K562 (cell line): ENCODE data around the gene IQCE. TPM values are rescaled to one million over a fixed set of nuclear protein-coding genes. Genes with fewer than 3 reads are reported as not detected.

Experiments used
- ATAC-seq: fragments of 200-7000 bp; cut with Tn5 transposase; 3 replicates; pipeline ENCODE4 v1.9.1; 2020; ENCODE audit warnings: moderate library complexity
- BruUV-seq: library from RNA; stranded (reverse); fragments of 400-500 nt; replicated peaks from 2 replicates; lab custom pipeline; 2021; lab: Mats Ljungman, UMichigan
- CTCF ChIA-PET: fragments of 300-600 bp; formaldehyde crosslinking; extraction: SDS; loops from one replicate; lab custom pipeline; 2021; ENCODE audit warnings: low intra/inter-chr PET ratio; lab: Yijun Ruan, JAX
- POLR2A ChIA-PET: fragments of 300-600, 350-650 bp; sonication (Branson Sonifier 250); formaldehyde crosslinking; extraction: SDS; loops from one replicate; lab custom pipeline; 2021; ENCODE audit warnings: antibody characterized with exemption, inconsistent platforms; lab: Yijun Ruan, JAX
- DNase-seq, 4 experiments: peaks; one replicate each; pipeline versions ENCODE4 v3.0.0 to v3.0.0-alpha.2; 2011 to 2018; ENCODE audit warnings: low spot score in 3 of 4, mixed read lengths in 3 of 4; ENCODE audit errors: extremely low read depth in 1 of 4
- FAIRE-seq: peaks from 2 replicates; lab custom pipeline; 2011; peaks lifted over from hg19 to GRCh38; lab: Jason Lieb, UNC
- H2AFZ ChIP-seq: 2 replicates; pipeline ENCODE4 v1.6.0; 2011; ENCODE audit warnings: low read depth, low read length, control low read depth, inconsistent platforms
- H3K27ac ChIP-seq: fragments of 200-600 bp; 3 replicates; pipeline ENCODE4 v1.8.0; 2011; ENCODE audit warnings: low read depth, mild to moderate bottlenecking, control low read depth, inconsistent platforms, low read length, moderate library complexity, mixed read lengths; ENCODE audit errors: extremely low read depth
- H3K27me3 ChIP-seq, 2 experiments: fragments of 300-600 bp in 1 of 2; 2 replicates in 1 of 2; 3 replicates in 1 of 2; pipeline versions ENCODE4 v1.6.0 to v1.8.0; 2011; ENCODE audit warnings: inconsistent platforms in 2 of 2, low read length in 2 of 2, mild to moderate bottlenecking in 1 of 2, mixed read lengths in 1 of 2, moderate library complexity in 1 of 2; ENCODE audit not compliant: control insufficient read depth in 2 of 2, insufficient read depth in 2 of 2
- H3K36me3 ChIP-seq: fragments of 300-600 bp; 3 replicates; pipeline ENCODE4 v1.8.0; 2011; ENCODE audit warnings: mild to moderate bottlenecking, low read length, inconsistent platforms; ENCODE audit not compliant: control insufficient read depth, insufficient read depth
- H3K4me1 ChIP-seq, 2 experiments: fragments of 200-600 bp in 1 of 2; replicated peaks in 1 of 2; 2 replicates in 1 of 2; 3 replicates in 1 of 2; pipeline versions ENCODE4 v1.5.1 to v1.8.0; 2011; ENCODE audit warnings: inconsistent platforms in 2 of 2, low read length in 2 of 2, mild to moderate bottlenecking in 1 of 2, mixed read lengths in 1 of 2, moderate library complexity in 1 of 2; ENCODE audit not compliant: control insufficient read depth in 2 of 2, insufficient read depth in 2 of 2
- H3K4me2 ChIP-seq: 2 replicates; pipeline ENCODE4 v1.6.1; 2011; ENCODE audit warnings: low read length, control low read depth, inconsistent platforms, mixed read lengths; ENCODE audit not compliant: insufficient read depth
- H3K4me3 ChIP-seq: fragments of 200-600 bp; sonication (generic), shearing (Covaris generic); 2 replicates; pipeline ENCODE4 v1.5.1; 2016; ENCODE audit warnings: control low read depth, inconsistent platforms
- H3K79me2 ChIP-seq: fragments of 200-600 bp; 3 replicates; pipeline ENCODE4 v1.8.0; 2011; ENCODE audit warnings: low read length, inconsistent platforms; ENCODE audit not compliant: control insufficient read depth, insufficient read depth
- H3K9ac ChIP-seq, 2 experiments: 2 replicates each; pipeline versions ENCODE4 v1.6.0 to v1.6.1; 2011; ENCODE audit warnings: low read depth in 2 of 2, low read length in 2 of 2, control low read depth in 1 of 2, inconsistent platforms in 1 of 2, mild to moderate bottlenecking in 1 of 2, mixed read lengths in 1 of 2; ENCODE audit not compliant: insufficient read depth in 1 of 2
- H3K9me1 ChIP-seq: one replicate; pipeline ENCODE4 v1.6.0; 2011; ENCODE audit warnings: inconsistent platforms, mild to moderate bottlenecking, low read length, moderate library complexity; ENCODE audit not compliant: control insufficient read depth, insufficient read depth
- H3K9me3 ChIP-seq: replicated peaks from 2 replicates; pipeline ENCODE4 v1.5.1; 2011; ENCODE audit warnings: low read depth, low read length, inconsistent platforms; ENCODE audit not compliant: control insufficient read depth, insufficient read depth
- H4K20me1 ChIP-seq: replicated peaks from 2 replicates; pipeline ENCODE4 v1.6.1; 2011; ENCODE audit warnings: low read length, inconsistent platforms, mixed read lengths; ENCODE audit not compliant: control insufficient read depth, insufficient read depth
- BHLHE40 ChIP-seq: IDR thresholded peaks from 2 replicates; pipeline ENCODE4 v1.6.1; 2011; ENCODE audit warnings: low read length, improper control_type of control experiment
- CBX2 ChIP-seq: fragments of 200-600 bp; sonication (generic); IDR thresholded peaks from one replicate; pipeline ENCODE4 v1.6.1; 2012; ENCODE audit warnings: mild to moderate bottlenecking, low read length, inconsistent platforms; ENCODE audit not compliant: insufficient read depth, poor library complexity, severe bottlenecking
- CEBPB ChIP-seq: fragments of 450-650 bp; IDR thresholded peaks from 2 replicates; pipeline ENCODE4 v1.6.1; 2016; ENCODE audit warnings: missing genetic modification characterization, missing compliant biosample characterization
- ETS2 ChIP-seq: IDR thresholded peaks from 2 replicates; pipeline ENCODE4 v1.6.1; 2016; ENCODE audit warnings: borderline replicate concordance, missing genetic modification characterization, mild to moderate bottlenecking, moderate library complexity, missing compliant biosample characterization; ENCODE audit not compliant: poor library complexity, severe bottlenecking
- NCOA1 ChIP-seq: fragments of 450-650 bp; IDR thresholded peaks from 2 replicates; pipeline ENCODE4 v1.6.1; 2016; ENCODE audit warnings: low read depth
- RB1 ChIP-seq: fragments of 450-650 bp; IDR thresholded peaks from 2 replicates; pipeline ENCODE4 v1.6.1; 2017; ENCODE audit warnings: low read depth, mild to moderate bottlenecking
- RUNX1 ChIP-seq: sonication (generic); IDR thresholded peaks from 2 replicates; pipeline ENCODE4 v1.6.1; 2016; ENCODE audit warnings: antibody characterized with exemption, low read depth
- SIRT6 ChIP-seq: IDR thresholded peaks from one replicate; pipeline ENCODE4 v1.6.1; 2012; ENCODE audit warnings: low read depth, mild to moderate bottlenecking, control low read depth, inconsistent platforms, low read length, moderate library complexity
- SLC30A9 ChIP-seq: fragments of 250-450 bp; sonication (Bioruptor Pico); IDR thresholded peaks from 2 replicates; pipeline ENCODE4 v1.8.0; 2022; ENCODE audit warnings: mild to moderate bottlenecking, moderate library complexity
- SMAD1 ChIP-seq: fragments of 150-350 bp; IDR thresholded peaks from 2 replicates; pipeline ENCODE4 v1.6.1; 2014; ENCODE audit warnings: low read length, low read depth; ENCODE audit not compliant: partially characterized antibody
- ZC3H11A ChIP-seq: IDR thresholded peaks from 2 replicates; pipeline ENCODE4 v1.6.1; 2012; ENCODE audit warnings: low read depth, low read length, improper control_type of control experiment
- ZC3H8 ChIP-seq: fragments of 450-650 bp; IDR thresholded peaks from 2 replicates; pipeline ENCODE4 v1.6.1; 2017
- ZNF408 ChIP-seq: fragments of 250-450 bp; sonication (Bioruptor Pico); IDR thresholded peaks from 2 replicates; pipeline ENCODE4 v1.4.0; 2020; ENCODE audit warnings: low read depth, mild to moderate bottlenecking, moderate library complexity
- ZNF609 ChIP-seq: sonication (generic); formaldehyde crosslinking; IDR thresholded peaks from 2 replicates; pipeline ENCODE4 v1.8.1; 2023; ENCODE audit warnings: missing genetic modification reagents, mild to moderate bottlenecking, borderline replicate concordance
- WGBS: fragments of 100-300 bp; shearing (Covaris generic); methylation state at CpG from one replicate; pipeline ENCODE4 v1.1.6; 2016; ENCODE audit warnings: low coverage, mixed read lengths; ENCODE audit not compliant: insufficient coverage; ENCODE audit errors: missing lambda C conversion rate; 5-methylcytosine and 5-hydroxymethylcytosine counted together
- in situ Hi-C: fragments of 300-500 bp; cut with MboI; formaldehyde crosslinking; loops from 4 replicates; pipeline ENCODE4 v1.15.0; 2018; ENCODE audit warnings: inconsistent platforms, mixed read lengths
- intact Hi-C: fragments of 100-400 bp; cut with micrococcal nuclease; formaldehyde crosslinking; loops from 2 replicates; pipeline ENCODE4 v1.14.2; 2022
- polyA plus RNA-seq, 8 experiments: library from polyadenylated mRNA; depleted of rRNA in 4 of 8; stranded (reverse) in 5 of 8; unstranded in 3 of 8; fragments of >200 nt; fragmentation: Nextera tagmentation in 2 of 8; fragmentation: Illumina TruSeq in 1 of 8; extraction: Ambion mirVana in 2 of 8; extraction: Trizol in 1 of 8; gene quantifications; 2 replicates each; pipeline versions ENCODE4 v1.2.1 to v1.2.3, GENCODE V29; 2011 to 2014; ENCODE audit warnings: inconsistent platforms in 1 of 8, missing spikeins in 1 of 8
- total RNA-seq, 7 experiments: library from RNA; depleted of rRNA in 6 of 7; stranded (reverse); fragments of >200 nt in 6 of 7; fragmentation: Illumina TruSeq in 2 of 7; extraction: Trizol in 2 of 7; gene quantifications; 2 replicates each; pipeline versions ENCODE4 v1.2.1 to v1.2.3, GENCODE V29; 2011 to 2021; ENCODE audit warnings: low replicate concordance in 1 of 7
- TF ChIP-seq, protein P1 (sequence below): fragments of 450-650 bp; IDR thresholded peaks from 2 replicates; pipeline ENCODE4 v1.6.1; 2018; ENCODE audit warnings: mild to moderate bottlenecking, low read depth; ENCODE audit not compliant: partially characterized antibody

The IQCE gene
- total and polyA plus RNA-seq, 9 of the 15 experiments (the other 6 are each of a cell fraction or from before 2014, with no cell fraction given): 0.18 to 8.5 (median 4.2) TPM

GRCh38 chr7:2592375-2592865 is 33.6 kb downstream of the IQCE start:
- POLR2A ChIA-PET: no interaction called here
- Histone ChIP-seq H3K79me2 (no peaks in the 10 kb centered on the region), H3K27ac (no peak overlapping the region), H3K4me2 (no peak overlapping the region), H3K9me3 (no peaks in the 10 kb centered on the region), H3K36me3 (peaks cover 23% of the 10 kb centered on the region; the same call in 1 of the 3 replicates), H4K20me1 (no peaks in the 10 kb centered on the region), H2AFZ (no peak overlapping the region), H3K9ac (no peak overlapping the region), H3K27me3 (no peaks in the 10 kb centered on the region), H3K4me1 (peaks cover 0 to 12% of the 10 kb centered on the region in 2 experiments; a peak in 2 of 5 replicates), H3K9me1 (peaks cover 2% of the 10 kb centered on the region), H3K4me3 (no peak overlapping the region)
- in situ Hi-C loops: no loop called here
- 92% methylated on average over 17 of the region's 23 CpGs for WGBS
- no peak for ATAC-seq
- BruUV-seq: no TSS peak
- intact Hi-C loops: no loop called here
- CTCF ChIA-PET: no interaction called here
- no peak for FAIRE-seq
- TF ChIP-seq SLC30A9 (no peak), RUNX1 (no peak), RB1 (no peak), ZNF408 (CRISPR knock-in tag) (no peak), ZC3H11A (no peak), BHLHE40 (no peak), NCOA1 (no peak), SIRT6 (no peak), ZC3H8 (no peak), SMAD1 (no peak), CBX2 (no peak), ZNF609 (CRISPR knock-in tag) (no peak), CEBPB (no peak), ETS2 (no peak)
- TF ChIP-seq, protein P1, sequence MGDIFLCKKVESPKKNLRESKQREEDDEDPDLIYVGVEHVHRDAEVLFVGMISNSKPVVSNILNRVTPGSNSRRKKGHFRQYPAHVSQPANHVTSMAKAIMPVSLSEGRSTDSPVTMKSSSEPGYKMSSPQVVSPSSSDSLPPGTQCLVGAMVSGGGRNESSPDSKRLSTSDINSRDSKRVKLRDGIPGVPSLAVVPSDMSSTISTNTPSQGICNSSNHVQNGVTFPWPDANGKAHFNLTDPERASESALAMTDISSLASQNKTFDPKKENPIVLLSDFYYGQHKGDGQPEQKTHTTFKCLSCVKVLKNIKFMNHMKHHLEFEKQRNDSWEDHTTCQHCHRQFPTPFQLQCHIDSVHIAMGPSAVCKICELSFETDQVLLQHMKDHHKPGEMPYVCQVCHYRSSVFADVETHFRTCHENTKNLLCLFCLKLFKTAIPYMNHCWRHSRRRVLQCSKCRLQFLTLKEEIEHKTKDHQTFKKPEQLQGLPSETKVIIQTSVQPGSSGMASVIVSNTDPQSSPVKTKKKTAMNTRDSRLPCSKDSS: no peak
- DNase-seq: no peak
